K562 (cell line): ENCODE results near the gene FIBP. TPM values are rescaled to one million over a fixed set of nuclear protein-coding genes. Genes with fewer than 3 reads are reported as not detected.

ENCODE experiments used
- ATF1 ChIP-seq, 2 experiments: fragments of 450-650 bp in 1 of 2; IDR thresholded peaks; 2 replicates each; pipeline ENCODE4 v1.6.1; 2016; ENCODE audit warnings: missing compliant biosample characterization in 1 of 2, missing genetic modification characterization in 1 of 2
- BCLAF1 ChIP-seq, 2 experiments: fragments of 450-650 bp in 1 of 2; IDR thresholded peaks; 2 replicates each; pipeline ENCODE4 v1.6.1; 2011 to 2017; ENCODE audit warnings: low read depth in 2 of 2, antibody characterized with exemption in 1 of 2, borderline replicate concordance in 1 of 2, low read length in 1 of 2, mild to moderate bottlenecking in 1 of 2, mixed read lengths in 1 of 2; ENCODE audit not compliant: control insufficient read depth in 1 of 2
- CCNT2 ChIP-seq: IDR thresholded peaks from 2 replicates; pipeline ENCODE4 v1.6.1; 2011; ENCODE audit warnings: borderline replicate concordance, low read depth, mild to moderate bottlenecking, moderate library complexity, mixed read lengths, low read length; ENCODE audit not compliant: insufficient read length; ENCODE audit errors: extremely low read depth
- DIDO1 ChIP-seq: fragments of 450-650 bp; IDR thresholded peaks from 2 replicates; pipeline ENCODE4 v1.6.1; 2016; ENCODE audit warnings: low read depth, missing biosample characterization, missing genetic modification characterization
- DNMT1 ChIP-seq: fragments of 450-650 bp; IDR thresholded peaks from 2 replicates; pipeline ENCODE4 v1.6.1; 2016; ENCODE audit warnings: antibody characterized with exemption, mild to moderate bottlenecking
- FOXM1 ChIP-seq, 2 experiments: fragments of 450-650 bp in 1 of 2; sonication (generic) in 1 of 2; formaldehyde crosslinking in 1 of 2; IDR thresholded peaks; 2 replicates each; pipeline versions ENCODE4 v1.6.1 to v1.9.0; 2017 to 2022; ENCODE audit warnings: low read depth in 2 of 2, mild to moderate bottlenecking in 2 of 2, missing genetic modification reagents in 1 of 2, moderate library complexity in 1 of 2
- GABPB1 ChIP-seq: sonication (generic); formaldehyde crosslinking; IDR thresholded peaks from 2 replicates; pipeline ENCODE4 v1.8.0; 2022; ENCODE audit warnings: mild to moderate bottlenecking, missing genetic modification reagents
- GTF3C2 ChIP-seq: IDR thresholded peaks from 3 replicates; pipeline ENCODE4 v1.6.1; 2011; ENCODE audit warnings: borderline replicate concordance, mild to moderate bottlenecking, moderate library complexity; ENCODE audit not compliant: insufficient read length; ENCODE audit errors: extremely low read depth
- ILF3 ChIP-seq: fragments of 450-650 bp; IDR thresholded peaks from 2 replicates; pipeline ENCODE4 v1.6.1; 2018; ENCODE audit warnings: antibody characterized with exemption, mild to moderate bottlenecking, moderate library complexity, borderline replicate concordance
- LARP7 ChIP-seq: fragments of 450-650 bp; IDR thresholded peaks from 2 replicates; pipeline ENCODE4 v1.6.1; 2016
- MAFF ChIP-seq: IDR thresholded peaks from 2 replicates; pipeline ENCODE4 v1.6.1; 2012; ENCODE audit warnings: low read length, improper control_type of control experiment
- MAFK ChIP-seq: IDR thresholded peaks from 2 replicates; pipeline ENCODE4 v1.6.1; 2011; ENCODE audit warnings: low read length, improper control_type of control experiment
- MCM5 ChIP-seq: fragments of 450-650 bp; IDR thresholded peaks from 2 replicates; pipeline ENCODE4 v1.6.1; 2016; ENCODE audit warnings: low read depth
- NFE2L1 ChIP-seq: fragments of 450-650 bp; IDR thresholded peaks from 2 replicates; pipeline ENCODE4 v1.6.1; 2016; ENCODE audit warnings: missing genetic modification characterization, low read depth, mild to moderate bottlenecking, missing compliant biosample characterization, moderate library complexity, borderline replicate concordance
- PTRF ChIP-seq: fragments of 450-650 bp; IDR thresholded peaks from 2 replicates; pipeline ENCODE4 v1.6.1; 2016; ENCODE audit warnings: mild to moderate bottlenecking, missing genetic modification characterization, missing compliant biosample characterization
- SNAPC5 ChIP-seq: fragments of 250-450 bp; sonication (Bioruptor Pico); IDR thresholded peaks from 2 replicates; pipeline ENCODE4 v1.8.0; 2021; ENCODE audit warnings: moderate library complexity, mild to moderate bottlenecking, inconsistent platforms
- SNRNP70 ChIP-seq: fragments of 200-400 bp; formaldehyde crosslinking; optimal IDR thresholded peaks from 2 replicates; pipeline ENCODE3; 2017; ENCODE audit warnings: low read depth, low read length
- U2AF1 ChIP-seq: fragments of 200-400 bp; formaldehyde crosslinking; optimal IDR thresholded peaks from 2 replicates; pipeline ENCODE3; 2017; ENCODE audit warnings: mild to moderate bottlenecking, low read depth, low read length, moderate library complexity
- ZBTB1 ChIP-seq: sonication (generic); formaldehyde crosslinking; IDR thresholded peaks from 2 replicates; pipeline ENCODE4 v1.8.1; 2023; ENCODE audit warnings: missing genetic modification reagents, low read depth, mild to moderate bottlenecking, borderline replicate concordance
- ZFX ChIP-seq: sonication (generic); formaldehyde crosslinking; IDR thresholded peaks from 2 replicates; pipeline ENCODE4 v1.8.0; 2022; ENCODE audit warnings: mild to moderate bottlenecking, missing genetic modification reagents, moderate library complexity
- ZKSCAN8 ChIP-seq: fragments of 200-800 bp; sonication (Bioruptor generic); IDR thresholded peaks from 2 replicates; pipeline ENCODE4 v1.6.1; 2016; ENCODE audit warnings: missing genetic modification characterization, missing compliant biosample characterization
- ZNF174 ChIP-seq: fragments of 250-450 bp; sonication (Bioruptor Pico); IDR thresholded peaks from 2 replicates; pipeline ENCODE4 v1.4.0; 2020; ENCODE audit warnings: mild to moderate bottlenecking
- ZNF830 ChIP-seq: fragments of 250-450 bp; sonication (Bioruptor Pico); IDR thresholded peaks from 2 replicates; pipeline ENCODE4 v1.5.0; 2021; ENCODE audit warnings: mild to moderate bottlenecking
- polyA plus RNA-seq, 8 experiments: library from polyadenylated mRNA; depleted of rRNA in 4 of 8; stranded (reverse) in 5 of 8; unstranded in 3 of 8; fragments of >200 nt; fragmentation: Nextera tagmentation in 2 of 8; fragmentation: Illumina TruSeq in 1 of 8; extraction: Ambion mirVana in 2 of 8; extraction: Trizol in 1 of 8; gene quantifications; 2 replicates each; pipeline versions ENCODE4 v1.2.1 to v1.2.3, GENCODE V29; 2011 to 2014; ENCODE audit warnings: inconsistent platforms in 1 of 8, missing spikeins in 1 of 8
- total RNA-seq, 7 experiments: library from RNA; depleted of rRNA in 6 of 7; stranded (reverse); fragments of >200 nt in 6 of 7; fragmentation: Illumina TruSeq in 2 of 7; extraction: Trizol in 2 of 7; gene quantifications; 2 replicates each; pipeline versions ENCODE4 v1.2.1 to v1.2.3, GENCODE V29; 2011 to 2021; ENCODE audit warnings: low replicate concordance in 1 of 7

Gene FIBP
- total and polyA plus RNA-seq, 9 of the 15 experiments (the other 6 are each of a cell fraction or from before 2014, with no cell fraction given), result 41.2 to 79.2 (median 48.6) TPM

GRCh38 chr11:65919141-65919572 lies 30.9 kb upstream of the FIBP start, which contains the start of gene DRAP1 (continued):
- 0 out of 2 replicates have a peak, but pooled peaks have one; percentile 75 for TF ChIP-seq LARP7
- peak in 1 of 2 experiments; percentile 85; a peak in 1 of 4 replicates for TF ChIP-seq BCLAF1 (IDR thresholded peaks at IDR 0.05; ENCODE audit: borderline replicate concordance in 1 of 2, control insufficient read depth in 1 of 2, low read depth in 2 of 2, low read length in 1 of 2)
- no peak for TF ChIP-seq DIDO1 (tag)
- TF ChIP-seq PTRF (tag), result no peak
- TF ChIP-seq ZFX, result peak; percentile 6; the same call in 1 of the 2 replicates
- TF ChIP-seq GTF3C2, result no peak
- peak; percentile 73 for TF ChIP-seq ATF1 (CRISPR knock-in tag; IDR thresholded peaks at IDR 0.05)
- peak; percentile 69 for TF ChIP-seq ATF1 (tag; IDR thresholded peaks at IDR 0.05)
- no peak for TF ChIP-seq NFE2L1 (tag)
- no peak for TF ChIP-seq SNAPC5 (CRISPR knock-in tag)
- TF ChIP-seq ZNF174 (CRISPR knock-in tag), result no peak
- TF ChIP-seq ZKSCAN8 (CRISPR knock-in tag), result no peak
- TF ChIP-seq FOXM1 (IDR thresholded peaks at IDR 0.05; ENCODE audit: low read depth), result peak; percentile 99
- TF ChIP-seq FOXM1 (CRISPR knock-in tag; IDR thresholded peaks at IDR 0.05; ENCODE audit: low read depth), result 0 out of 2 replicates have a peak, but pooled peaks have one; percentile 47
- TF ChIP-seq U2AF1, result peak; percentile 95
- TF ChIP-seq CCNT2, result peak; percentile 96
- peak; percentile 85 for TF ChIP-seq GABPB1 (CRISPR knock-in tag)
- no peak for TF ChIP-seq MCM5
- TF ChIP-seq ZNF830, result no peak
- no peak for TF ChIP-seq MAFF
- peak; percentile 64; the same call in 1 of the 2 replicates for TF ChIP-seq ZBTB1 (CRISPR knock-in tag)
- TF ChIP-seq DNMT1, result no peak
- TF ChIP-seq SNRNP70, result no peak
- TF ChIP-seq MAFK, result no peak
- TF ChIP-seq ILF3, result peak; percentile 81; the same call in 1 of the 2 replicates
